HepG2 (cell line): Measurements from ENCODE around the gene MPV17L2. TPM values are rescaled to one million over a fixed set of nuclear protein-coding genes. Genes with fewer than 3 reads are reported as not detected.

ENCODE experiments used
- AGO1 ChIP-seq: fragments of 200-400 bp; formaldehyde crosslinking; IDR thresholded peaks from 2 replicates; pipeline ENCODE4 v1.6.1; 2017; ENCODE audit warnings: mild to moderate bottlenecking, low read depth, low read length, moderate library complexity; ENCODE audit not compliant: poor library complexity, severe bottlenecking
- CEBPZ ChIP-seq: IDR thresholded peaks from 2 replicates; pipeline ENCODE4 v1.6.1; 2012; ENCODE audit warnings: low read length, improper control_type of control experiment
- CENPT ChIP-seq: sonication (generic); formaldehyde crosslinking; IDR thresholded peaks from 2 replicates; pipeline ENCODE4 v1.8.0; 2022; ENCODE audit warnings: low read depth, mild to moderate bottlenecking, moderate library complexity, missing genetic modification reagents
- CSRNP1 ChIP-seq: sonication (generic); formaldehyde crosslinking; IDR thresholded peaks from 2 replicates; pipeline ENCODE4 v1.8.1; 2023; ENCODE audit warnings: mild to moderate bottlenecking, missing genetic modification reagents
- FOXJ3 ChIP-seq: sonication (generic); formaldehyde crosslinking; IDR thresholded peaks from 2 replicates; pipeline ENCODE4 v1.4.0; 2020; ENCODE audit warnings: missing genetic modification reagents, mild to moderate bottlenecking, borderline replicate concordance
- GABPA ChIP-seq, 2 experiments: IDR thresholded peaks; 2 replicates each; pipeline ENCODE4 v1.6.1; 2011 to 2016; ENCODE audit warnings: low read depth in 2 of 2, low read length in 1 of 2, missing biosample characterization in 1 of 2, missing genetic modification characterization in 1 of 2
- MAF1 ChIP-seq: sonication (generic); formaldehyde crosslinking; IDR thresholded peaks from 2 replicates; pipeline ENCODE4 v1.5.0; 2020; ENCODE audit warnings: missing genetic modification reagents, borderline replicate concordance
- MBNL3 ChIP-seq: fragments of 250-450 bp; sonication (Bioruptor Pico); conservative IDR thresholded peaks from 2 replicates; pipeline ENCODE4 v1.8.0; 2022; ENCODE audit warnings: mild to moderate bottlenecking, inconsistent platforms
- MEIS2 ChIP-seq: sonication (generic); formaldehyde crosslinking; IDR thresholded peaks from 2 replicates; pipeline ENCODE4 v1.9.0; 2021; ENCODE audit warnings: mild to moderate bottlenecking, missing genetic modification reagents
- NR0B2 ChIP-seq: sonication (generic); formaldehyde crosslinking; IDR thresholded peaks from 2 replicates; pipeline ENCODE4 v1.4.0; 2020; ENCODE audit warnings: mild to moderate bottlenecking, missing genetic modification reagents
- NR2F1 ChIP-seq, 2 experiments: fragments of 450-650 bp in 1 of 2; formaldehyde crosslinking in 1 of 2; IDR thresholded peaks; 2 replicates each; pipeline versions ENCODE4 v1.5.0 to v1.6.1; 2016 to 2020; ENCODE audit warnings: mild to moderate bottlenecking in 1 of 2, missing compliant biosample characterization in 1 of 2, missing genetic modification reagents in 1 of 2, moderate library complexity in 1 of 2
- STAT5B ChIP-seq: sonication (generic); formaldehyde crosslinking; IDR thresholded peaks from 2 replicates; pipeline ENCODE4 v1.4.0; 2020; ENCODE audit warnings: missing genetic modification reagents
- ZNF280B ChIP-seq: sonication (generic); formaldehyde crosslinking; IDR thresholded peaks from 2 replicates; pipeline ENCODE4 v1.5.0; 2020; ENCODE audit warnings: missing genetic modification reagents, mild to moderate bottlenecking, borderline replicate concordance
- ZNF512B ChIP-seq: sonication (generic); formaldehyde crosslinking; IDR thresholded peaks from 2 replicates; pipeline ENCODE4 v1.5.1; 2020; ENCODE audit warnings: missing genetic modification reagents, mild to moderate bottlenecking, borderline replicate concordance
- polyA plus RNA-seq, 8 experiments: library from polyadenylated mRNA; depleted of rRNA in 3 of 8; stranded (reverse) in 7 of 8; unstranded in 1 of 8; fragments of >200 nt; fragmentation: Illumina TruSeq in 4 of 8; extraction: Trizol in 4 of 8; gene quantifications; 2 replicates each; pipeline versions ENCODE4 v1.2.1 to v1.2.3, GENCODE V29; 2011 to 2016; ENCODE audit warnings: low read depth in 4 of 8, missing spikeins in 1 of 8, mixed read lengths in 1 of 8; ENCODE audit not compliant: insufficient read depth in 1 of 8
- total RNA-seq, 5 experiments: library from RNA; depleted of rRNA; stranded (reverse); fragments of >200 nt; fragmentation: Illumina TruSeq; extraction: Trizol; gene quantifications; 2 replicates each; pipeline ENCODE4 v1.2.3, GENCODE V29; 2016; ENCODE audit warnings: low read depth in 1 of 5

MPV17L2 gene
- total and polyA plus RNA-seq, 2 of the 13 experiments (the other 11 are each of a cell fraction or from before 2014, with no cell fraction given), result 13.6 to 16.7 TPM

GRCh38 chr19:18192673-18193387, at the start of gene MPV17L2 (continued):
- TF ChIP-seq CENPT (CRISPR knock-in tag) (no peak), CEBPZ (peak; percentile 81), CSRNP1 (CRISPR knock-in tag) (0 out of 2 replicates have a peak, but pooled peaks have one; percentile 45), AGO1 (peak; percentile 15), MEIS2 (CRISPR knock-in tag) (no peak), MAF1 (CRISPR knock-in tag) (0 out of 2 replicates have a peak, but pooled peaks have one; percentile 41), GABPA (IDR thresholded peaks at IDR 0.05; ENCODE audit: low read depth, low read length) (no peak), GABPA (CRISPR knock-in tag; IDR thresholded peaks at IDR 0.05; ENCODE audit: low read depth) (peak; percentile 27; the same call in 1 of the 2 replicates), MBNL3 (CRISPR knock-in tag) (no peak), NR2F1 (CRISPR knock-in tag; IDR thresholded peaks at IDR 0.05) (peak; percentile 34 to 78; a peak in 3 of 4 replicates), FOXJ3 (CRISPR knock-in tag) (0 out of 2 replicates have a peak, but pooled peaks have one; percentile 55), ZNF280B (peak; percentile 5; the same call in 1 of the 2 replicates), STAT5B (CRISPR knock-in tag) (no peak), ZNF512B (no peak), NR0B2 (CRISPR knock-in tag) (no peak)
